ENCODE measurements around the gene UFL1. TPM values are rescaled to one million over a fixed set of nuclear protein-coding genes. Genes with fewer than 3 reads are reported as not detected.
"Not testable (repeated sequence)": the region's sequence is repeated elsewhere in the genome, so short reads cannot be mapped to it uniquely, and the experiment has no call there.

UFL1 gene
- total RNA-seq: 23.0 TPM
- long read RNA-seq, full-length matches to known transcripts: 13 of 19 reads
- long read RNA-seq, partial matches to known transcripts: 5 of 19 reads
- long read RNA-seq, other reads (novel, unspliced or antisense): 1 of 19 reads

- Histone ChIP-seq H3K9me3 (no peaks in the 10 kb centered on the region), H3K27me3 (no peaks in the 10 kb centered on the region), H3K4me1 (peaks cover 25% of the 10 kb centered on the region), H3K36me3 (peaks cover 33% of the 10 kb centered on the region), H3K4me3 (peak within 1 kb of the TSS; percentile 90), H3K27ac (peak within 1 kb of the TSS; percentile 99)
- peak; percentile 100 for ATAC-seq
- intact Hi-C loops (cut with DNase I): no loop called here
- DNase-seq: peak; percentile 98
- peak; percentile 33 for TF ChIP-seq CTCF (IDR thresholded peaks at IDR 0.05)
These were observed at the start of gene UFL1 for GRCh38 chr6:96521644-96522464. Gene UFL1 (plus strand): TSS chr6:96521806. CDS start chr6:96521874, 68 bp downstream.

GRCh38 chr6:96472291-96472690 lies 49.3 kb upstream of the UFL1 start:
- intact Hi-C loops (cut with DNase I); H3K27me3 ChIP-seq; H3K4me1 ChIP-seq: not testable (repeated sequence)

GRCh38 chr6:96478695-96479094 lies 42.9 kb upstream of the UFL1 start:
- H3K27me3 ChIP-seq: no peaks in the 10 kb centered on the region
- H3K9me3 ChIP-seq: peaks cover 6% of the 10 kb centered on the region
- H3K27ac ChIP-seq: no peak overlapping the region
- DNase-seq (no peak), ATAC-seq (no peak)
- no peak overlapping the region for H3K4me3 ChIP-seq
- H3K4me1 ChIP-seq: no peaks in the 10 kb centered on the region
- H3K36me3 ChIP-seq: no peaks in the 10 kb centered on the region
- no peak for TF ChIP-seq CTCF (IDR thresholded peaks at IDR 0.05)
- intact Hi-C loops (cut with DNase I): no loop called here

More at GRCh38 chr6:96472291-96472690, 49.3 kb upstream of the UFL1 start:
- ATAC-seq, H3K27ac ChIP-seq, H3K9me3 ChIP-seq, DNase-seq, H3K36me3 ChIP-seq, H3K4me3 ChIP-seq: not testable (repeated sequence)

- no peak for ATAC-seq
- H3K9me3 ChIP-seq: peaks cover 18% of the 10 kb centered on the region
- H3K4me1 ChIP-seq: no peaks in the 10 kb centered on the region
- no peak overlapping the region for H3K27ac ChIP-seq
- no peaks in the 10 kb centered on the region for H3K27me3 ChIP-seq
- no peak for DNase-seq
- no peak overlapping the region for H3K4me3 ChIP-seq
- H3K36me3 ChIP-seq: no peaks in the 10 kb centered on the region
- no peak for TF ChIP-seq CTCF (IDR thresholded peaks at IDR 0.05)
- intact Hi-C loops (cut with DNase I): no loop called here
These were observed 29.7 kb upstream of the UFL1 start for GRCh38 chr6:96491926-96492325.

- Histone ChIP-seq H3K4me1 (no peaks in the 10 kb centered on the region), H3K36me3 (no peaks in the 10 kb centered on the region), H3K9me3 (no peaks in the 10 kb centered on the region), H3K27me3 (no peaks in the 10 kb centered on the region), H3K27ac (no peak overlapping the region), H3K4me3 (no peak overlapping the region)
- intact Hi-C loops (cut with DNase I): no loop called here
- no peak for TF ChIP-seq CTCF (IDR thresholded peaks at IDR 0.05)
- DNase-seq (no peak), ATAC-seq (no peak)
These were observed 21.8 kb upstream of the UFL1 start for GRCh38 chr6:96499781-96500180.

- Histone ChIP-seq H3K4me3 (no peak overlapping the region), H3K4me1 (no peaks in the 10 kb centered on the region), H3K27me3 (no peaks in the 10 kb centered on the region), H3K27ac (no peak overlapping the region), H3K9me3 (no peaks in the 10 kb centered on the region), H3K36me3 (no peaks in the 10 kb centered on the region)
- no peak for DNase-seq
- no peak for TF ChIP-seq CTCF (IDR thresholded peaks at IDR 0.05)
- intact Hi-C loops (cut with DNase I): no loop called here
- no peak for ATAC-seq
These were observed 18.7 kb upstream of the UFL1 start for GRCh38 chr6:96502915-96503314.

Data from upper lobe of right lung (tissue), 1 donor.